NCI-H2029 (cell line): Measurements from ENCODE around the gene SPACA7.
"Not testable (repeated sequence)": the region's sequence is repeated elsewhere in the genome, so short reads cannot be mapped to it uniquely, and the experiment has no call there.

Experiments used
- DNase-seq: peaks from one replicate; lab custom pipeline; 2025; lab: John Stamatoyannopoulos, UW

SPACA7 gene

DNA sequence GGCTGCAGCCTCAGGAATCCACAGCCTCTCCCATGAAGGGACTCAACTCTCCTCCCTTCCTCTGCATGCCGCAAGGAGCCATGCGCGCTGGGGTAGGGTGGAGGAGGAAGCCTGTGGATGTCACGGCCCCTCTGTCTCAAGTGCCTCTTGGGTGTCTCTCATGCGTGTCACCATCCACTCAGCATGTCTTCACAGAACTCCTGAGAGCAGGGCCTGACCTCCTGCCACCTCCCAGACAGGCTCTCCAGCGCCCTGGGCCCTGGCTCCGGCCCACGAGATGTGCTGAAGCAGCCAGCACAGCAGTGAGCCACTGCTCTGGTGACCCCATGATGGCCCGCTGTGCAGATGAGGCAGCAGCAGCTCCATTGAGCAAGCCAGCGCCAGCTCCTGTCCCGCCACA, 25.9 kb upstream of the SPACA7 start:
- no peak for DNase-seq

DNA sequence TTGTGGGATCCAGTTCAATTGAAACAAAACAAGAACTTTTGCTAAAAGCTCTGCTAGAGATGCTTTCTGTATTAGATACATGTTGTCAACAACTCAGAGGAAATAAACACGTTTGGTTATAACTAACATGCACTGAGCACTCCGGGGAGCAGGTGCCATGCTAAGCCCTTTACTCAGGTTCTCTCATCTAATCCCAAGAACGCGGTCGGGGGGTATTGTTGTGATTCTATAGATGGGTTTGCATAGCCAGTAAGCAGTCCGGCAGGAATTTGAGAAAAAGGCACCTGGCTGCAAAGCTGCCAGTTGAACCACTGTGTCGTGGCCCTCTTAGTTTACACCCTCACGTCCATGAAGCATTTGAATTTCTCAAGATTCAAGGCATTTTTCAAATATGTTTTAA, 24.3 kb upstream of the SPACA7 start:
- no peak for DNase-seq

DNA sequence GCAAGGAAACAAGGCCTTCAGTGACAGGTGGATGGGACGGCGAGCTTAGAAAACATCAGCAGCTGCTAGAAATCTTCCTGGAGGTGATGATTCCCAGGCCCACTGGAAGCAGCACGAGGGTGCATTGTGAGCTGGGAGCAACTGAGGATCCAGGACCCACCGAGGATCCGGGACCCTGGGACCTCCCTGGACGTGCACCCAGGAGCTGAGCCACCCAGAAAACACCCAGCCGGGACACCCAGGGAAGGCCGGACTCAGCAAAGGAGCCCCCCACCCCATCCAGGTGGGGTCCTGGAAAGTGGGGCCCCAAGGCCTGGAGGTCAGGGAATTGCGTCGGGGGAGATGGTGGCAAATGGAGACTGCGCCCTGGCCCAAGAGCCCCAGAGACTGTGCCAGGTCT, 22.3 kb upstream of the SPACA7 start:
- no peak for DNase-seq

DNA sequence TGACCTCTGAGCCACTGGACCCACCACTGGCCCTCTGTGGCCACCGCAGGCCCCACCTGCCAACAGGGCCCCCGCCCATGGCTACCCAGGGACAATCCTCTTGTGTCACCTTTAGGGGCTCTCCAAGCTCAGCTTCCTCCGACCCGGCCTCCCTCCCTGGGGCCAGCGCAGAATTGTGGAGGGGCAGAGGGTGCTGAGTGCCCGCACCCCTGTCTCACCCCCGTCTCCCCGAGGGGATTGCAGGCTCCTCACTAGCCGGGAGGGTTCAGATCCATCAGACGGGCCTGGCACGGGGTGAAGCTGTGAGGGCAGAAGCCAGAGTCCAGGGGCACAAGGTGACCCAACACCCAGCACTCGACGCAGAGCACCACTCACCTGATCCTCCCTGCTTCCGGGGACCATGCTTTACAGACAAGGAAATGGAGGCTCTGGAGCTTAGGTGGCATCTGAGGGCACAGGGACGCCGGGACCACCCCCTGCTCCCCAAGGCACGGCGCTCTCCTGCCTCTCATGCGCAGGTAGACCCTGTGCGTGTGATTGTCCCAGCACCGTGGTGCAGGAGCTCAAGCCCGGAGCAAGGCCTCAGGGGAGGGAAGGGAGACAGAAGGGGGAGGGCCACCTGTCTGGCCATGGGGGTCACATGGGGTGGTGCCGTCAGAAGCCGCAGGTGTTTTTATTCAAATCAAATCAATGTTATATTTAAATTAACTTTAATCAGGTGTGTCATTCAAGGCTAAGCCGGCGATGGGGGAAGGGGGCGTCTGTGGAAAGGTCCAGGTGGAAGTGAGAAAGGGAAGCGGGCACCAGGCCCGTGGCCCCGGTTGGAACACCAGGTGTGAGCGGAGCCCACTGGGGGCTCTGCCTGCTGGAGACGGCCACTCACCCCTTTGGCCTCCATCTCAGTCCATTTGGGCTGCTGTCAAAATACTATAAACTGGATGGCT, 21.6 kb upstream of the SPACA7 start:
- DNase-seq = no peak

DNA sequence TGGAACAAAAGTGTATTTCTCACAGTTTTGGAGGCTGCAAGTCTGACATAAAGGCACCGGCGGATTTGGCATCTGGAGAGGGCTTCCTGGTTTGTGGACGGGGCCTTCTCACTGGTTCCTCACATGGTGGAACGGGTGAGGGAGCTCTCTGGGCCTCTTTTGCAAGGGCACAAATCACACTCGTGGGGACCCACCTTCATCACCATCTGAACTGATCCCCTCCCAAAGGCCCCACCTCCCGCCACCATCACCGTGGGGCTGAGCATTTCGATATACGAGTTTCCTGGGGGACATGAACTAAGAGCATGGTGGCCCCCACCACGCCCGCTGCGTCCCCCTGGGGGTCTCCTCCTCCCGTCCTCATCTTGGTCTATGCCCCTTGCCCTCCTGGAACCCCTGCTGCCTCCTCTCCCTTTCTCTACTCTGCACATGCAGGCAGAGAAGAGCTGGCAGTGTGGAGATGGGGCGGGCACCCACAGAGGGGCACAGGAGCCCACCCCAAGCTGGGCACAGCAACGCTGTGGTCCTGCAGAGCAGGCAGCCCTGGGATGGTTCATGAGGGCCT, 20.8 kb upstream of the SPACA7 start:
- no peak for DNase-seq

DNA sequence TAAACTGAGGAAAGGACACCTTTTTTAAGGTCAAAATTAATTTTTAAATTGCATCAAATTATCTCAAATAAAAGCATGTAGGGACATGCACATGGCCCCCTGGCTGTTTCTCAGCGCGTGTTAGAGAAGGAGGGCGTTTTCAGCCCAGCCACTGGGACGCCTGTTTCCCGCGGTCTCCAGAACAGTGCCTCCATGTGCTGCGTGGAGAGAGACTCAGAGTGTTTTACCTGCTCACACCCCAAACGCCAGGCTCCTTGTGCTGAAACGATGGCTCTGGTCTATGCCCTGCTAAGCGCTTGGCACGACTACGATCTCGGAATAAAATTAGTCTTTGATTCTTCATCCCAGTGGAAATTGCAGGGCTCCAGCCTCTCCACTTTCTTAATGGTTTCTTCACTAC, 20.0 kb upstream of the SPACA7 start:
- no peak for DNase-seq

DNA sequence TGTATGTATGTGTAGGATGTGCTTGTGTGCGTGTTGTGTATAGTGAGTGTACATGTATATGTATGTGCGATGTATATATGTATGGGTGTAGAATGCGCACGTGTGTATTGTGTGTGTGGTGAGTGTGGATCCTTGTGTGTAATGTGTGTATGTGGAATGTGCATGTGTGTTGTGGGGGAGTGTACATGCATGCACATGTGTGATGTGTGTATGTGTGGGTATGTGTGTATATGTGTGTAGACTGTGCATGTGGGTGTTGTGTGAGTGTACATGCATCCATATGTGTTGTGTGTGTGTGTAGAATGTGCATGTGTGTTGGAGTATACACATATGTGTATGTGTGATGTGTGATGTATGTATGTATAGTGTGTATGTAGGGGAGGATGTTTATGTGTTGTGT, 18.0 kb upstream of the SPACA7 start:
- no peak for DNase-seq

DNA sequence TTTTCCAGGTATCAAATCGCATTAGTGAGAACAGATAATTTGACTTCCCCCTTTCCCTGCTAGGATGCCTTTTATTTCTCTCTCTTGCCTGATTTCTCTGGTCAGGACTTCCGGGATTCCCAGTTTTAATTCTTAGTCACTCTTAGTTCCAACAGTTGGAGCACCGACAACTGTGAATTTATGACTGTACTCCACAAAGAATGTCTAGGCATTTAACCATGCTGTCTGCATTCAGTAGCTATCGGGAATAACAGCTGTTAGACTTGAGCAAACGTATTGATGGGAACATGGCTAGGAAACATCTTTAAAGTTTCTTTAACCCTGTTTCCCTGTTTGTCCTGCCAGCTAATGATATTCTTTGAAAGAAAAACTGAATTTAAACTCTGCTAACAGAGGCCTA, 14.1 kb upstream of the SPACA7 start:
- no peak for DNase-seq

DNA sequence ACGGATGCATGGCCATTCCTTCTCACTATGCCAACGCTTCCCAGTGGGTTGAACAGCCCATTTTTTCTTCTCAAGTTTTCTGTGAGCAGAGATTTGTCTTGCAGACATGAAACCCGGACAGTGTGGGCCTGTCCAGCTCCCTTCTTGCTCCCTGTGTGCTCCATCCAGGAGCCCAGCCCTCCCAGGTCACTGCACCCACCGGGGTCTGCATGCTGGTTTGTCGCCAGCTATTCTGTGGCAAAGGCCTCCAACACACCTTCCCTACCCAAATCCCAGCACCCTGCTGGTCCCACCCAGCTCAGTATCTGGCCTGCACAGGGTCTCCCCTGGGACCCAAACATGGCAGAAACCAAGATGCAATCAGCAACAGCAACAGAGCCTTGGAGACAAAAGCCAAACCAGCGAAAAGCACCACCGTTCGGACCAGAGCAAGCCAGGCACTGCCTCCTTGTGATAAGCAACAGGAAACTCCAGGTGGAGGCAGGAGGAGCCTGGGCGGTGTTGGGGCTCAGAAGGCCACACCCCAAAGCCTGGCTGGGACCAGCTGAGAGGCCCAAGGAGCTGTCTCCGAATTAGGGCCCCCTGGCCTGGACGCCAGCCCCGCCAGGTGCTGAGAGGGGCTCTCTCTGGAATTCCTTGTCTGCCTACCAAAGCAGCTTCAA, 12.2 kb upstream of the SPACA7 start:
- DNase-seq = no peak

DNA sequence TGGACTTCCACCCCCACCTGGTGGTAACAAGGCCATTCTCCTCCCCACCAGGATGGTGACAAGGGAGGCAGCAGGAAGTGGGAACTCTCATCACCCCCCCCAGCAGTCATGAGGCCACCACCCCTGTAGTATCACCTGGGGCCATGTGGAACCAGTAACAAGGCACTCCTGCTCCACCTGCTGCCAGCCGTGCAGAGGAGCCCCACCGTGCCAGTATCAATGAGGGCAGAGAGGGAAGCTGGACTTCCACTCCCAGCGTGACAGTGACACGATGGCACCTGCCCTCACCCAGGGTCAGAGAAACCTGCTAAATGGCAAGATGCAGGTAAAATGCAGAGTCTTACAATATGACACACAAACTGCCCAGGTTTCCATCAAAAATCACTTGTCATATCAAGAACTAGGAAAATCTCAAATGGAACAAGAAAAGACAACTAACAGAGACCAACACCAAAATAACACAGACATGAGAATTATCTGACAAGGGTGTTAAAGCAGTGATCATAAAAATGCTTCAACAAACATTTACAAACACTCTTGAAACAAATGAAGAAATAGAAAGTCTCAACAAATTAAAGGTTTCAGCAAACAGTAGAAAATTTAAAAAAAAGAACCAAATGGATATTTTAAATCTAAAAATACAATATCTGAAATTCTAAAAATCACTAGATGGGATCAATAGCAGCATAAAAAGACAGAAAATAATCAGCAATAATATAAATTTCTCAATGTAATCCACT, 9.1 kb upstream of the SPACA7 start:
- DNase-seq = no peak

DNA sequence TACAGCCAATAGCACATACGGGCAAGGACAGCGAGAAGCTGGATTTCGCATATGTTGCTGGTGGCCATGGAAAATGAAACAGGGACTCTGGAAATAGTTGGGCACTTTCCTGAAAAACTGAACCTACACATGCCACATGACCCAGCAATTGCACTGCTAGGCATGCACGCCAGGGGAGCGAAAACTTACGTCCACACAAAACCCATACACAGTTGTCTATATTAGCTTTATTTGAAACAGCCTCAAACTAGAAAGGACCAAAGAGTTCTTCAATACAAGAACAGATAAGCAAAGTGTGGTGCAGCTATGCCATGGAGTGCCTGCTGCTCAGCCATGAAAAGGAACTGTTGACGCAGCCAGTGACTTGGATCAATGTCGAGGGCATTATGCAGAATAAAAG, 7.3 kb upstream of the SPACA7 start:
- no peak for DNase-seq

DNA sequence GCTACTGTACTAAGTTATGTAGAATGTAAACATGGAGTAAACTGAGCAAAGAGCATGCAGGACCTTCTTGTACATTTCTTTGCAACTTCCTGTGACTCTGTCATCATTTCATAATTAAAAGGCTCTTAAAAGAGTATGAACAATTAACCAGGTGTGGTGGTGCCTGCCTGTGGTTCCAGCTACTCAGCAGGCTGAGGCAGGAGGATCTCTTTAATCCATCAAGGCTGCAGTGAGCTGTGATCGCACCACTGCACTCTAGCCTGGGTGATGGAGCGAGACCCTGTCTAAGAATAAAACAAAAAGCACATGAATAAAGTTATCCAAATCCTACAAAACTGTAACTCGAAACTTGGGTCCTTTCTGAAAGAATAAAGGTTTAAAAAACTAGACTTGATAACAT, 5.8 kb upstream of the SPACA7 start:
- no peak for DNase-seq

DNA sequence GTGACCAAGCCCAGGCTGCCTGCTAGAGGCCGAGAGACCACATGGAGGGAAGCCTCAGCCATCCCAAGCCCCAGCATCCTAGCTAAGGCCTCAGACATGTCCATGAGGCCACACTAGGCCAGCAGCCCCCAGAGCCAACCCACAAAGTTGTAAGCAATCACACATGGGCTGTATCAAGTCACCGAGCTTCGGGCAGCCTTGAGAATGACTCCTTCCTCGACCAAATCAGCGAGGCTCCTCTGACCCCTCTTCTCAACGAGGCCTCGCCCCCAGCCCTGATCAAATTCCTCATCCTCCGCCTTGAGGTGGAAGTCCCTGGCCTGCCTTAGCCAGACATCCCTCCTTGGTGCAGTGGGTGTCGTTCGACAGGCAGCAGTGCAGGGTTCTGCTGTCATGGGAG, 1.9 kb upstream of the SPACA7 start:
- no peak for DNase-seq

DNA sequence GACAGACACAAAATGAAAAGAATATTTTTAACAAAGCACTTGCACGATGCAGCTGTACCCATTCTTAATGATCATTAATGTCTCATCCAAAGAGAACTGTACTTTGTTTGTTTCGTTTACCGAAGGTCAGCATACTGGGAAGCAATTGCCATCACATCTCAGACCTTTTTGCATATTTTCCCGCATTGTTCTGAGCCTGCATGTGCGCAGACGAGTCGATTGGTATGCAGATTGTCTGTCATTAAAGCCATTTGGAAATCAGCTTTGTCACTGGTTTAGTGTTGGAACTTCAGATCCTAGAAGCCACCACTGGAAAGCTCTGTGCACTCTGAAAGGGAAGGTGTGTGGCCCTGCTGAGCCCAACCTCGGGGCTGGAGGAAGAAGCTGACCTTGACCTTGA, 15.6 kb downstream of the SPACA7 start:
- DNase-seq = no peak

DNA sequence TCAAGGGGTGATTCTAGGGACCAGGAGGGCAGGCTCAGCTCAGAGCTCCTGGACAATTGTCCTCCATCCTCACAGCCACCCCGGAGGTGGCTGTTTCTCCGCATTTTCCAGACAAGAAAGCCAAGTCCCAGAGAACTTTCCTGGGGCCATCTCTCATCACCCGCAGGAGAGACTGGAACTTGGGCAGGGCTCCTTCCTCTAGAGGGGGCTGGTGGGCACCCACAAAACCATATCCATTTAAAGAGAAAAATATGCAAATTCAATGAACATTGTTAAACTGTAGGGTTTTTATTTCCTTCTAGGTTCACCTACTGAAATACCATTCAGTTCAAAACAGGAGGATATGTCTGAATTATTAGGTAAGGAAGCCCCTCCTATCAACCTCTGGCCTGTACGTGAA, 16.6 kb downstream of the SPACA7 start:
- DNase-seq = no peak

DNA sequence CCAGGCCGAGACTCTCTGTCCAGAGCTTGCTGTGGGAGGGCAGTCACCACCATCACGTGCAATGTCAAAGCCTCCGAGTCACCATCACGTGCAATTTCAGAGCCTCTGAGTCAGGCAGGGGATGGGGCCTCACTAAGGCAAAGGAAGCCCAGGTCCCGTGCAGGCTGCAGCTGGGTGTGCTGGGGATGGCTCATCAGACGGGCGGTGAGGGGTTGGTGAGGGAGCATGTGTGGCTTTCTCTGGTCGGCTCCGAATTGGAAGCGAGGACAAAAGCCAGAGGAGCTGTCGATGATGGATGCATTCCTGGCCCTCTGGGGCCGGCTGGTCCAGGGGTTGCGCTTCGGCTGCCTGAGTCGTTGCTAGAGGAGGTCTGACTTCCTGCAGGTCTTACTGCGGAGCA, 18.9 kb downstream of the SPACA7 start:
- DNase-seq = not testable (repeated sequence)

DNA sequence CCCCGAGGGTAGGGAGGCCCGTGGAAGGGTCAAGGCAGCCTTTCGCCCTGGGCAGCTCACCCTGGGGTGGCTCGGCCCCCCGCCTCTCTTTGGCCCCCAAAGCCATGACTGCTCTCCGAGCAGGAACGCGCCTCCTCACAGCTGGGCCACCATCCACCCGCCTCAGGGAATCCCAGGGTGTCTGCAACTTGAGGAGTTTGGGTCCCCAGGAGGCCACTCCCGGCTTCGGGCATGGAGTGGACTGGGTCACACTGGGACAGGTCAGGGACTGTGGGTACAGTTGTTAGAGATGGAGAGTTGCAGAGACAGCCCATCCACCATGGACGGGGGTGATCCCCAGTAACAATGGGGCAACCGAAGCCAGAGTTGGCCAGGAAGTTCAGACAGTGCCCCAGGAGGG, 19.8 kb downstream of the SPACA7 start:
- not testable (repeated sequence) for DNase-seq

DNA sequence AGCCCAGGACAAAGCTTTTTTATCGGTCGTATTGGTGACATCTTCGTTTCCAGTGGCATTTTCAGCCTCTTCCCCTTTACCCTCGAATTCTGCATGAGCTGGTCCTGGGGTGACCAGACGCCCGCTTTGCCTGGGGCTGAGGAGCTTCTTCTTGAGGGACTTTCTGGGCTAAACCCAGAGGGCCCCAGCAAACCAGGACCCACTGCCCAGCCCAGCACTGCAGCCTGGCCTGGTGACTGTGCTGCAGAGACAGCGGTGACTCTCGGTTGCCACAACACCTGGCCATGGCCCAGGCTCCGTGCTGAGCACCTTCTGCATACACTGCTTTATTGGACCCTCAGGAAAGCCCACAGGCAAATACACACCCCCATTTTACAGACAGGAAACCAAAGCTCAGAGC, 21.0 kb downstream of the SPACA7 start:
- DNase-seq = no peak

DNA sequence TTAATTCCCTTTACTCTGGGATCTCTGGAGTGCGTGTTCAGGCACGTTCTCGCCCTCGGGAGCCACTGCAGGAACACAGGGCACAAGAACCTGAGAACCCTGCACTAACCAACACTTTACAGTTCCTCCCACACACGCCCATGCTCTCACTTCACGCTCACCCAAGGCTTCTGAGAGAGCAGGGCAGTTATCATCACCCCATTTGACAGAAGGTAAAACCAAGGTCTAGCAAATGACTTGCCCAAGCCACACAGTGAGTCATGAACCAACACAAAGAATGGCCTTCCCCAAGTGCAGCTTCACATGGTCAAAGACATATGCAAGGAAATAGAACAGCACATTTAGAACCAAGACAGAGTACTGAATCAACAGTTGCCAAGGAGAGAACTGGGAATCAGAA, 22.2 kb downstream of the SPACA7 start:
- not testable (repeated sequence) for DNase-seq

DNA sequence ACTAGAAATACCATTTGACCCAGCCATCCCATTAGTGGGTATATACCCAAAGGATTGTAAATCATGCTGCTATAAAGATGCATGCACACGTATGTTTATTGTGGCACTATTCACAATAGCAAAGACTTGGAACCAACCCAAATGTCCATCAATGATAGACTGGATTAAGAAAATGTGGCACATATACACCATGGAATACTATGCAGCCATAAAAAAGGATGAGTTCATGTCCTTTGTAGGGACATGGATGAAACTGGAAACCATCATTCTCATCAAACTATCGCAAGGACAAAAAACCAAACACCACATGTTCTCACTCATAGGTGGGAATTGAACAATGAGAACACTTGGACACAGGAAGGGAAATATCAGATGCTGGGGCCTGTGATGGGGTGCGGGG, 33.7 kb downstream of the SPACA7 start:
- DNase-seq = not testable (repeated sequence)

DNA sequence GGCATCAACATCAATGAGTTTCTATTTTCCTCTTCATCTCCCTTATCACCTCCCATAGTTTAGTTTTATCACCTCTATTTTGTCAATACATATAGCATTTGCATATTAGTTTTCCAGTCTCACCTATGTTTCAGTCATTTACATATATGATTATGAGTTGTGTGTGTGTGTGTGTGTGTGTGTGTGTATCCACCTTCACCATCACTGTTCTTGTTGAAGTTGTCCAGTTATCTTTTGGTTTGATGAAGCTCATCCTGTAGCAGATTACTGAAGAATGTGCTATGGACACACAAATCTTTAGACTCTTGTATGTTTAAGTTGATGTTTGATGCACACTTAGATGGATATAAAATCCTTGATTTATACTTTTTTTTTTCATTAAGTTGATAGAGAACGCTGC, 40.5 kb downstream of the SPACA7 start:
- DNase-seq = no peak

DNA sequence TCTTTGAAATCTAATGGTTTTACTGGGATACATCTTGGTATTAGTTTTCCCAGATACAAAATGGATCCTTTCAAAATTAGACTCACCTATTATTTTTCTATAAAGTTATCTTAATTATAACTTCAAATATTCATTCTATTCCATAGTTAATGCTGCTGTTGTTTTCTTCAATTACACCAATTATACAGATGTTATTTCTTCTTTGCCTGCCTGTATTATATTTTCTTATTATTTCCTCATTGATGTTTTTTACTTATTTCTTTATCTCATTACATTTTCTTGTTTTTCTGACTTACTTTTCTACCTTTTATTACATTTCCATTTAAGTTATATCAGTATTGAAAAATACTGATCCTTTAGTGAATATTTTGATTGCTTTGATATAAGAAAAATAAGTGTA, 40.9 kb downstream of the SPACA7 start:
- no peak for DNase-seq

DNA sequence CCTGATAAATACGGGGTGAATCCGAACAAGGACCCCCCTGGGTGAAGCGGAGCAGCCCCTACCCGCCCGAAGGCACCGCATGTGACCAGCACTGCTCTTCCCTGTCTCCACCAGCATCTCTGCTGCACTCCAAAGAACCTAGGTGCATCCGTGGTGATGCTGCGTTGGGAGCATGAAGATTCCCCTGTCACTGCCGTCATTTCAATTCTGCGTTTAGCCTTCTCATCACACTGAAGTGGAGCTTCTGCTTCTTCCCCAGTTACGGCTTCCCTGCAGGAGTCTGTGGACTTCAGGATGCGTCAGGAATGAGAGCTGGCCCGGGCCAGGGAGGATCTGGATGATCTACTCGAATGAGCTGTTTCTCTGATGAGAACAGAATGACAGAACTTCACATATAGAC, 47.9 kb downstream of the SPACA7 start:
- DNase-seq = no peak
